Hepatocyte (in vitro differentiated cells): ENCODE data around the gene COTL1. TPM values are rescaled to one million over a fixed set of nuclear protein-coding genes. Genes with fewer than 3 reads are reported as not detected.

Experiments
- DNase-seq: peaks from one replicate; pipeline ENCODE4 v3.0.0-alpha.2; 2016; ENCODE audit warnings: low spot score
- H2AFZ ChIP-seq: fragments of 200-600 bp; sonication (generic); 2 replicates; pipeline ENCODE4 v1.6.0; 2016; ENCODE audit warnings: antibody characterized with exemption, mild to moderate bottlenecking
- H3K27ac ChIP-seq: fragments of 200-600 bp; sonication (generic); 2 replicates; pipeline ENCODE4 v1.5.1; 2016; ENCODE audit warnings: mild to moderate bottlenecking
- H3K27me3 ChIP-seq: fragments of 200-600 bp; sonication (generic); 2 replicates; pipeline ENCODE4 v1.6.1; 2016
- H3K36me3 ChIP-seq: fragments of 200-600 bp; sonication (generic); replicated peaks from 2 replicates; pipeline ENCODE4 v1.5.1; 2016; ENCODE audit warnings: low read depth; ENCODE audit not compliant: insufficient read depth
- H3K4me1 ChIP-seq: fragments of 200-600 bp; sonication (generic); 2 replicates; pipeline ENCODE4 v1.5.1; 2016; ENCODE audit warnings: mild to moderate bottlenecking, moderate library complexity; ENCODE audit not compliant: insufficient read depth
- H3K4me2 ChIP-seq: fragments of 200-600 bp; sonication (generic); 2 replicates; pipeline ENCODE4 v1.6.0; 2016
- H3K4me3 ChIP-seq: fragments of 200-600 bp; sonication (generic); 2 replicates; pipeline ENCODE4 v1.5.1; 2016; ENCODE audit warnings: mild to moderate bottlenecking
- H3K79me2 ChIP-seq: fragments of 200-600 bp; sonication (generic); 2 replicates; pipeline ENCODE4 v1.6.0; 2017; ENCODE audit warnings: mild to moderate bottlenecking
- H3K9me2 ChIP-seq: fragments of 200-600 bp; sonication (generic); replicated peaks from 2 replicates; pipeline ENCODE4 v1.6.0; 2017; ENCODE audit warnings: mild to moderate bottlenecking; ENCODE audit not compliant: insufficient read depth
- H3K9me3 ChIP-seq: fragments of 200-600 bp; sonication (generic); 2 replicates; pipeline ENCODE4 v1.5.1; 2016; ENCODE audit warnings: low read depth, mild to moderate bottlenecking
- H4K20me1 ChIP-seq: fragments of 200-600 bp; sonication (generic); 2 replicates; pipeline ENCODE4 v1.6.0; 2016; ENCODE audit warnings: mild to moderate bottlenecking; ENCODE audit not compliant: insufficient read depth, poor library complexity, severe bottlenecking
- EZH2 ChIP-seq: fragments of 200-600 bp; sonication (generic); IDR thresholded peaks from 2 replicates; pipeline ENCODE4 v1.6.1; 2016; ENCODE audit warnings: antibody characterized with exemption, mild to moderate bottlenecking, borderline replicate concordance
- EZH2phosphoT487 ChIP-seq: fragments of 200-600 bp; sonication (generic); IDR thresholded peaks from one replicate; pipeline ENCODE4 v1.6.1; 2018; ENCODE audit warnings: antibody characterized with exemption, mild to moderate bottlenecking, low read depth, moderate library complexity; ENCODE audit not compliant: unreplicated experiment, severe bottlenecking
- WGBS: methylation state at CpG from one replicate; pipeline ENCODE4 v1.1.6; 2016; ENCODE audit warnings: low lambda C conversion rate; ENCODE audit errors: missing lambda C conversion rate; 5-methylcytosine and 5-hydroxymethylcytosine counted together
- polyA plus RNA-seq: library from polyadenylated mRNA; unstranded; fragments of >200 nt; fragmentation: Nextera tagmentation; extraction: Ambion mirVana; gene quantifications from 2 replicates; pipeline ENCODE4 v1.2.1, GENCODE V29; 2016
- total RNA-seq: library from RNA; depleted of rRNA; stranded (reverse); fragments of >200 nt; gene quantifications from 2 replicates; pipeline ENCODE4 v1.2.3, GENCODE V29; 2014
- TF ChIP-seq, protein P1 (sequence below): fragments of 200-600 bp; sonication (generic); IDR thresholded peaks from 2 replicates; pipeline ENCODE4 v1.5.1; 2016; ENCODE audit warnings: antibody characterized with exemption, mild to moderate bottlenecking; ENCODE audit not compliant: poor library complexity

The COTL1 gene
- total and polyA plus RNA-seq, 2 experiments from 2014 or later = 30.1 to 104 TPM

DNA sequence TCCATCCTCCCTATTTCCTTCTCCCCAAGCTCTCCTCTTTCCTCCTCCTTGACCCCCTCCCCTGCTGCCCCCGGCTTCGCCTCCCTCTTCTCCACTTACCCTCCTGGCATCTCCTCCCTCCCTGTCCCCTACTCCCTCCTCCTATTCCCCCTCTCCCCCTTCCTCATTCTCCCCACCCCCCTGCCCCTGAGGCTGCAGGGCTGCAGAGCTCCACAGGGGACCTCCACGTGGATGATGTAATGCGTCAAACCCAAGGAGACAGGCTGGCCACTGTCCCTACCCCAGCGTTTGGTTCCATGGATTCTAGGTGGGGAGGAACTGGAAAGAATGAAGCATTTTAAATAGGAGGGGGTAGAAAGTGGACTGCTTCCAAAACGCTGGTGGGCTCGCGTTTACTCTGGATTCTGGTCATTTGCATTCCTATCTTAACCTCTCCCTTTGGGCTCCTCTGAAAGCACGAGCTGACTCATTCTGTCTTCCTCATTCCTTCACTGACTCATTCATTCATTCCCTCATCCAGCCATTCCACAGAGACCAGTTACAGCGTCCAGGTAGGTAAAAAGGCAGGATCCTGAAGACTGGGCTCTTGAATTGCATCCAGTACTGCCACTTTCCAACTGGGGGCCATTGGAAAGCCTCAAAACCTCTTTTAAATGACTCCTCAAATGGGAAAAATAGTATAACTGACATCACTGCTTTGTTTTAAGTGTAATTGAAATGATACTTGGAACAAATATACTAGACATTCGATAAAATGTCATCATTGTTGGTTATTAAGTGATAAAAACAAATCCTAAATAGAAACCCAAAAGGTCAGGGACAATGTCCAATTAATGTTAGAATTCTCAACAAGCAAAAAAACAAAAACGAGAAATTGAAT is 943 bp upstream of the COTL1 start:
- Histone ChIP-seq H3K27me3 (no peaks in the 10 kb centered on the region), H3K79me2 (peaks cover 25% of the 10 kb centered on the region), H4K20me1 (peaks cover 5% of the 10 kb centered on the region), H3K4me1 (peaks cover 9% of the 10 kb centered on the region), H2AFZ (peak overlapping the region; percentile 24), H3K27ac (peak overlapping the region; percentile 78), H3K9me2 (no peaks in the 10 kb centered on the region), H3K9me3 (no peaks in the 10 kb centered on the region), H3K4me3 (no peak overlapping the region), H3K36me3 (no peaks in the 10 kb centered on the region), H3K4me2 (peak overlapping the region; percentile 66)
- no peak for TF ChIP-seq EZH2
- TF ChIP-seq, protein P1, sequence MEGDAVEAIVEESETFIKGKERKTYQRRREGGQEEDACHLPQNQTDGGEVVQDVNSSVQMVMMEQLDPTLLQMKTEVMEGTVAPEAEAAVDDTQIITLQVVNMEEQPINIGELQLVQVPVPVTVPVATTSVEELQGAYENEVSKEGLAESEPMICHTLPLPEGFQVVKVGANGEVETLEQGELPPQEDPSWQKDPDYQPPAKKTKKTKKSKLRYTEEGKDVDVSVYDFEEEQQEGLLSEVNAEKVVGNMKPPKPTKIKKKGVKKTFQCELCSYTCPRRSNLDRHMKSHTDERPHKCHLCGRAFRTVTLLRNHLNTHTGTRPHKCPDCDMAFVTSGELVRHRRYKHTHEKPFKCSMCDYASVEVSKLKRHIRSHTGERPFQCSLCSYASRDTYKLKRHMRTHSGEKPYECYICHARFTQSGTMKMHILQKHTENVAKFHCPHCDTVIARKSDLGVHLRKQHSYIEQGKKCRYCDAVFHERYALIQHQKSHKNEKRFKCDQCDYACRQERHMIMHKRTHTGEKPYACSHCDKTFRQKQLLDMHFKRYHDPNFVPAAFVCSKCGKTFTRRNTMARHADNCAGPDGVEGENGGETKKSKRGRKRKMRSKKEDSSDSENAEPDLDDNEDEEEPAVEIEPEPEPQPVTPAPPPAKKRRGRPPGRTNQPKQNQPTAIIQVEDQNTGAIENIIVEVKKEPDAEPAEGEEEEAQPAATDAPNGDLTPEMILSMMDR = no peak
- TF ChIP-seq EZH2phosphoT487 = no peak
- 20% methylated on average over 10 of the region's 12 CpGs for WGBS
- peak; percentile 78 for DNase-seq

DNA sequence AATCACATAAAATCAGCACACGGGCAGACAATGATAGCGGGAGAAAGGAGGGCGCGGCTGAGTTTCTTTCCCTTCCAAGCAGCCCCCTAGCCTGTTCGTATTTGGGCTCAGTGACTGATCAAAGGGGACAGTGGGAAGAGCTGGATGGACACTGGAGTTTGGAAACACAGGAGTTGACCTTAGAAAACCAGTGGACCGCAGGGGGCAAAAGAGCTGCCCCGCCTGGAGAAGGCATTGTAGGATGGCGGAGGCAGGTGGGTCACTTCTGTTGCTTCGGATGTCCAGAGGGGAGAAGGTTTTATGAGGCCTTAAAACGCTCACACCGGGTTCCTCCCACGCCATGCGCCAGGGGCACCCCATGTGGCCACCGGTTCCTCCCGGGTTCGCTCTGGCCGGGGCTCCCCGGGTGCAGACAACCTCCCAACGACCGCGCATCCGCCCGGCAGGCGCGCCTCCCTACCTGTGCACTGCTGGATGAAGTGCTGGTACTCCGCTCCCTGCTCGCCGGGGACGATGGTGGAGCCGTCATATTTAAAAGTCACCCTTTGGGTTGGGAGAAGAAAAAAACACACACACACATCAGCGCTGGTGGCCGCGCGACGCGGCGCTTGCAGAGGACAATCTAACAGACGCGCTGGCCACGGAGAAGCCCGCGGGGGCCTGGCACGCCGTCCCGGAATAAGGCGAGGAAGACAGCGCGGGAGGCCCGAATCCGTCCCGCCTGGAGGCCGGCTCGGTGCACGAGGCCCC is 662 bp downstream of the COTL1 start:
- H3K4me2 ChIP-seq = peak overlapping the region; percentile 96
- no peaks in the 10 kb centered on the region for H3K9me3 ChIP-seq
- peak overlapping the region; percentile 66 for H3K4me3 ChIP-seq
- DNase-seq = peak; percentile 43
- H3K27me3 ChIP-seq = no peaks in the 10 kb centered on the region
- no peaks in the 10 kb centered on the region for H3K9me2 ChIP-seq
- TF ChIP-seq, protein P1 = no peak
- TF ChIP-seq EZH2 = no peak
- no peak for TF ChIP-seq EZH2phosphoT487
- peaks cover 9% of the 10 kb centered on the region for H3K4me1 ChIP-seq
- WGBS = 4% methylated on average over 54 of the region's 54 CpGs
- peak overlapping the region; percentile 35 for H2AFZ ChIP-seq
- peaks cover 5% of the 10 kb centered on the region for H4K20me1 ChIP-seq
- no peaks in the 10 kb centered on the region for H3K36me3 ChIP-seq
- H3K79me2 ChIP-seq = peaks cover 38% of the 10 kb centered on the region
- H3K27ac ChIP-seq = peak overlapping the region; percentile 21

DNA sequence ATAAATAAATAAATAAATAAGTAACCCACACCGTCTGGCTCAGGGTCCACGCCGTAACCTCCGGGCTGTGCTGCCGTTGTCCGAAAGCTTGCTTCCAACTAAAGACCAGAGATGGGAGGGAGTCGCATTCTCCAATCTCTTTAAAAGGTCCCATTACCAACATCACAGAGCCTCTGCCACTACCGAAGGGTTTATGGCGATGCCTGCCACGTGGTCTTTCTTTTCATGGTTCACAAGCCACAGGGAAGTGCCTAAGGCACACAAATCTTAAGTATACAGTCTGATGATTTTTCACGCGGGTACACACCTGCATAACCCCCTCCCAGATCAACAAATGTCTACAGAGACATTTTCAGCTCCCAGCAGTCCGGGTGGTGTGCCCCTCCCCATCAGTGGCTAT is 1.4 kb downstream of the COTL1 start:
- Histone ChIP-seq H3K27me3 (no peaks in the 10 kb centered on the region), H3K4me1 (peaks cover 10% of the 10 kb centered on the region), H2AFZ (no peak overlapping the region), H3K36me3 (no peaks in the 10 kb centered on the region), H3K4me3 (peak overlapping the region; percentile 66), H3K9me3 (no peaks in the 10 kb centered on the region), H4K20me1 (peaks cover 5% of the 10 kb centered on the region), H3K4me2 (peak overlapping the region; percentile 96), H3K79me2 (peaks cover 43% of the 10 kb centered on the region), H3K27ac (no peak overlapping the region), H3K9me2 (no peaks in the 10 kb centered on the region)
- no peak for DNase-seq
- WGBS = 42% methylated on average over 13 of the region's 13 CpGs
- TF ChIP-seq, protein P1 = no peak
- TF ChIP-seq EZH2phosphoT487 (no peak), EZH2 (no peak)
